Lower leg skin (tissue), 3 donors: ENCODE results near the gene COL4A2.

Experiments used
- CTCF ChIP-seq, 3 donors: fragments of 450-650 bp; IDR thresholded peaks; one replicate each; pipeline ENCODE4 v1.5.1; 2016; ENCODE audit warnings: antibody characterized with exemption in 3 of 3, mild to moderate bottlenecking in 3 of 3, moderate library complexity in 2 of 3
- POLR2A ChIP-seq, 2 donors: fragments of 450-650 bp; IDR thresholded peaks; one replicate each; pipeline ENCODE4 v1.6.1; 2016 to 2017; ENCODE audit warnings: antibody characterized with exemption in 2 of 2, mild to moderate bottlenecking in 1 of 2, moderate library complexity in 1 of 2

- no peak for TF ChIP-seq POLR2A (IDR thresholded peaks at IDR 0.05)
- no peak for TF ChIP-seq CTCF (IDR thresholded peaks at IDR 0.05)
Observed at GRCh38 chr13:110290153-110290552, 16.9 kb upstream of the COL4A2 start.
